AG04450 (cell line): ENCODE measurements around the gene FAM114A2. TPM values are rescaled to one million over a fixed set of nuclear protein-coding genes. Genes with fewer than 3 reads are reported as not detected.
"Not testable (repeated sequence)": the region's sequence is repeated elsewhere in the genome, so short reads cannot be mapped to it uniquely, and the experiment has no call there.

Source experiments
- CTCF ChIA-PET: fragments of 300-600, 350-600 bp; formaldehyde crosslinking; extraction: SDS; loops from one replicate; lab custom pipeline; 2022; ENCODE audit warnings: antibody characterized with exemption, inconsistent platforms; lab: Charles Lee
- POLR2A ChIA-PET: fragments of 350-600 bp; formaldehyde crosslinking; extraction: SDS; loops from one replicate; lab custom pipeline; 2021; ENCODE audit warnings: antibody characterized with exemption, inconsistent platforms; lab: Yijun Ruan, JAX
- DNase-seq: peaks from one replicate; pipeline ENCODE4 v3.0.0-alpha.2; 2011; ENCODE audit warnings: low read depth, low spot score
- H3K27ac ChIP-seq: one replicate; pipeline ENCODE4 v1.5.1; 2012; ENCODE audit warnings: low read depth, low read length, control low read depth
- H3K27me3 ChIP-seq: one replicate; pipeline ENCODE4 v1.6.0; 2012; ENCODE audit warnings: low read length; ENCODE audit not compliant: control insufficient read depth, insufficient read depth
- H3K4me3 ChIP-seq: 2 replicates; pipeline ENCODE4 v1.5.1; 2011; ENCODE audit warnings: mild to moderate bottlenecking, low read depth, low read length, control low read depth
- H3K9me3 ChIP-seq: 2 replicates; pipeline ENCODE4 v1.5.1; 2012; ENCODE audit warnings: low read length; ENCODE audit not compliant: control insufficient read depth, insufficient read depth
- CTCF ChIP-seq: IDR thresholded peaks from 2 replicates; pipeline ENCODE4 v1.5.1; 2011; ENCODE audit warnings: low read depth, low read length, control low read depth, inconsistent platforms
- polyA plus RNA-seq: library from polyadenylated mRNA; depleted of rRNA; stranded (reverse); fragments of >200 nt; gene quantifications from 2 replicates; pipeline ENCODE4 v1.2.3, GENCODE V29; 2011

The FAM114A2 gene
- polyA plus RNA-seq, 1 experiment, result 23.8 TPM

DNA sequence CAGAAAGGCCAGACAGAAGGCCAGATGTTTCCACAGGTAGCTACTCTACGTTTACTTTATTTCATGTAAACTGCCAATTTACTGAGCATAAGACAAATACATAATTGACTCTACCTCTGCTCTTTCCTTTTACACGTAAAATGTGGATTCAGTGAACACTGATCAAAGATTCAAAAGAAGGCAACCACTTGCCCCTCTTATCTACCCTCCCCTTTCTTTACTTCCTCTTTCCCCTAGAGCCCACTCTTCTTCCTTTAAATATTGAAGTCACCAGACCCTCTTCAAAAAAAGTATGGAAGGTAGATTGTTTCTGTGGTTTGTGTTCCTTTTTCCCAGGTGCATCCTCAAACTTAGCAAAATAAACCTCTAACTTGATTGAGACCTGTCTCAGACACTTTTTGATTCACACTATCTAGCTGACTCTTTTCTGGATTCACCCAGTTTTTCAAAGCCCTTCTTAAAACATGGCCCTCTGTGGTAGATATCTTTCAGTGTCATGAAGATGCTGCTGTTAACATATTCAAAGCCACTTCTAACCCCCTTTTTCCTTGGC lies 6.7 kb downstream of the FAM114A2 start:
- POLR2A ChIA-PET, result no interaction called here
- no peak for DNase-seq
- TF ChIP-seq CTCF, result no peak
- CTCF ChIA-PET, result no interaction called here
- no peaks in the 10 kb centered on the region for H3K27me3 ChIP-seq
- no peaks in the 10 kb centered on the region for H3K9me3 ChIP-seq
- H3K4me3 ChIP-seq, result no peak overlapping the region
- H3K27ac ChIP-seq, result no peak overlapping the region

- POLR2A ChIA-PET, result no interaction called here
- no peak overlapping the region for H3K4me3 ChIP-seq
- CTCF ChIA-PET, result interaction anchor here (0.6 kb wide), 1 partner anchor 171 kb away, joined by 3 read pairs; no protein-coding TSS in a partner anchor
- no peak for DNase-seq
- TF ChIP-seq CTCF, result no peak
- no peaks in the 10 kb centered on the region for H3K27me3 ChIP-seq
- H3K27ac ChIP-seq, result no peak overlapping the region
- no peaks in the 10 kb centered on the region for H3K9me3 ChIP-seq
Measured at GRCh38 chr5:154025951-154026350, 12.8 kb downstream of the FAM114A2 start.

DNA sequence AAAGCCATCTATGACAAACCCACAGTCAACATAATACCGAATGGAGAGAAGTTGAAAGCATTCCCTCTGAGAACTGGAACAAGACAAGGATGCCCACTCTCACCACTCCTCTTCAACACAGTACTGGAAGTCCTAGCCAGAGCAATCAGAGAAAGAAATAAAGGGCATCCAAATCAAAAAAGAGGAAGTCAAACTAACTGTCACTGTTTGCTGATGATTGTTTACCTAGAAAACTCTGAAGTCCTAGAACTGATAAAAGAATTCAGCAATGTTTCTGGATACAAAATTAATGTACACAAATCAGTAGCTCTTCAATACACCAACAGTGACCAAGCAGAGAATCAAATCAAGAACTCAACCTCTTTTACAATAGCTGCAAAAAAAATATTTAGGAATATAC lies 19.8 kb downstream of the FAM114A2 start:
- H3K27me3 ChIP-seq, DNase-seq, POLR2A ChIA-PET, H3K9me3 ChIP-seq, H3K27ac ChIP-seq, H3K4me3 ChIP-seq, CTCF ChIA-PET: not testable (repeated sequence)

- no peak overlapping the region for H3K4me3 ChIP-seq
- no peaks in the 10 kb centered on the region for H3K9me3 ChIP-seq
- no peak for TF ChIP-seq CTCF
- POLR2A ChIA-PET, result no interaction called here
- H3K27me3 ChIP-seq, result no peaks in the 10 kb centered on the region
- no peak for DNase-seq
- no peak overlapping the region for H3K27ac ChIP-seq
- CTCF ChIA-PET, result no interaction called here
Measured at GRCh38 chr5:154015071-154015693, 23.5 kb downstream of the FAM114A2 start.

- Histone ChIP-seq H3K9me3 (no peaks in the 10 kb centered on the region), H3K4me3 (no peak overlapping the region), H3K27ac (no peak overlapping the region), H3K27me3 (no peaks in the 10 kb centered on the region)
- POLR2A ChIA-PET, result no interaction called here
- no peak for DNase-seq
- CTCF ChIA-PET, result no interaction called here
- no peak for TF ChIP-seq CTCF
Measured at GRCh38 chr5:154010660-154011059, 28.1 kb downstream of the FAM114A2 start.
